Measurements from ENCODE around the gene ASB2. TPM values are rescaled to one million over a fixed set of nuclear protein-coding genes. Genes with fewer than 3 reads are reported as not detected.

Gene ASB2
- total and polyA plus RNA-seq, 2 of the 13 experiments (the other 11 are each of a cell fraction or from before 2014, with no cell fraction given) = 0.82 to 4.1 TPM

- no peak for TF ChIP-seq ZNF703 (CRISPR knock-in tag; IDR thresholded peaks at IDR 0.05; ENCODE audit: borderline replicate concordance)
- TF ChIP-seq POLR2AphosphoS5 (IDR thresholded peaks at IDR 0.05; ENCODE audit: low read depth, low read length) = no peak
- no peak for TF ChIP-seq BRF2 (CRISPR knock-in tag; IDR thresholded peaks at IDR 0.05)
- no peak for TF ChIP-seq ZHX2 (IDR thresholded peaks at IDR 0.05; ENCODE audit: low read depth)
- TF ChIP-seq ZHX2 (CRISPR knock-in tag; IDR thresholded peaks at IDR 0.05; ENCODE audit: borderline replicate concordance) = no peak
- TF ChIP-seq ZNF775 (CRISPR knock-in tag; IDR thresholded peaks at IDR 0.05; ENCODE audit: borderline replicate concordance) = no peak
- no peak for TF ChIP-seq TP53 (CRISPR knock-in tag; conservative IDR thresholded peaks at IDR 0.05)
- TF ChIP-seq FOXK2 (IDR thresholded peaks at IDR 0.05) = no peak
- TF ChIP-seq PHF21A (CRISPR knock-in tag; IDR thresholded peaks at IDR 0.05) = no peak
- TF ChIP-seq PLRG1 (conservative IDR thresholded peaks at IDR 0.05) = no peak
- no peak for TF ChIP-seq ZNF446 (CRISPR knock-in tag; IDR thresholded peaks at IDR 0.05)
- TF ChIP-seq ZSCAN9 (CRISPR knock-in tag; IDR thresholded peaks at IDR 0.05; ENCODE audit: borderline replicate concordance) = no peak
- TF ChIP-seq ASH2L (IDR thresholded peaks at IDR 0.05; ENCODE audit: insufficient read length, low read depth, low read length) = no peak
- no peak for TF ChIP-seq ZNF280D (CRISPR knock-in tag; IDR thresholded peaks at IDR 0.05)
- no peak for TF ChIP-seq ZNF343 (CRISPR knock-in tag; IDR thresholded peaks at IDR 0.05)
- TF ChIP-seq, protein P1, sequence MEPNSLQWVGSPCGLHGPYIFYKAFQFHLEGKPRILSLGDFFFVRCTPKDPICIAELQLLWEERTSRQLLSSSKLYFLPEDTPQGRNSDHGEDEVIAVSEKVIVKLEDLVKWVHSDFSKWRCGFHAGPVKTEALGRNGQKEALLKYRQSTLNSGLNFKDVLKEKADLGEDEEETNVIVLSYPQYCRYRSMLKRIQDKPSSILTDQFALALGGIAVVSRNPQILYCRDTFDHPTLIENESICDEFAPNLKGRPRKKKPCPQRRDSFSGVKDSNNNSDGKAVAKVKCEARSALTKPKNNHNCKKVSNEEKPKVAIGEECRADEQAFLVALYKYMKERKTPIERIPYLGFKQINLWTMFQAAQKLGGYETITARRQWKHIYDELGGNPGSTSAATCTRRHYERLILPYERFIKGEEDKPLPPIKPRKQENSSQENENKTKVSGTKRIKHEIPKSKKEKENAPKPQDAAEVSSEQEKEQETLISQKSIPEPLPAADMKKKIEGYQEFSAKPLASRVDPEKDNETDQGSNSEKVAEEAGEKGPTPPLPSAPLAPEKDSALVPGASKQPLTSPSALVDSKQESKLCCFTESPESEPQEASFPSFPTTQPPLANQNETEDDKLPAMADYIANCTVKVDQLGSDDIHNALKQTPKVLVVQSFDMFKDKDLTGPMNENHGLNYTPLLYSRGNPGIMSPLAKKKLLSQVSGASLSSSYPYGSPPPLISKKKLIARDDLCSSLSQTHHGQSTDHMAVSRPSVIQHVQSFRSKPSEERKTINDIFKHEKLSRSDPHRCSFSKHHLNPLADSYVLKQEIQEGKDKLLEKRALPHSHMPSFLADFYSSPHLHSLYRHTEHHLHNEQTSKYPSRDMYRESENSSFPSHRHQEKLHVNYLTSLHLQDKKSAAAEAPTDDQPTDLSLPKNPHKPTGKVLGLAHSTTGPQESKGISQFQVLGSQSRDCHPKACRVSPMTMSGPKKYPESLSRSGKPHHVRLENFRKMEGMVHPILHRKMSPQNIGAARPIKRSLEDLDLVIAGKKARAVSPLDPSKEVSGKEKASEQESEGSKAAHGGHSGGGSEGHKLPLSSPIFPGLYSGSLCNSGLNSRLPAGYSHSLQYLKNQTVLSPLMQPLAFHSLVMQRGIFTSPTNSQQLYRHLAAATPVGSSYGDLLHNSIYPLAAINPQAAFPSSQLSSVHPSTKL (CRISPR knock-in tag; IDR thresholded peaks at IDR 0.05) = no peak
These were observed 23.1 kb downstream of the ASB2 start (continued) for GRCh38 chr14:93953263-93953662.
